ENCODE measurements around the gene ZBED6.
"Not testable (repeated sequence)": the region's sequence is repeated elsewhere in the genome, so short reads cannot be mapped to it uniquely, and the experiment has no call there.

ZBED6 gene

GRCh38 chr1:203795441-203796235, at the start of gene ZBED6, which contains the start of gene ZC3H11A:
ZBED6 (plus strand) TSS chr1:203795623; CDS start chr1:203797523, 1,900 bp downstream.
ZC3H11A (plus strand) TSS chr1:203795623; CDS start chr1:203817071, 21,448 bp downstream.
- DNase-seq = peak; percentile 99

GRCh38 chr1:203746281-203746680, 49.1 kb upstream of the ZBED6 start:
- DNase-seq = no peak

GRCh38 chr1:203751051-203751450, 44.4 kb upstream of the ZBED6 start:
- no peak for DNase-seq

- DNase-seq = not testable (repeated sequence)
Measured at GRCh38 chr1:203751618-203752361, 43.6 kb upstream of the ZBED6 start.

GRCh38 chr1:203754455-203754864, 41.0 kb upstream of the ZBED6 start:
- DNase-seq = no peak

GRCh38 chr1:203756036-203756435, 39.4 kb upstream of the ZBED6 start:
- DNase-seq = no peak

GRCh38 chr1:203758749-203759148, 36.7 kb upstream of the ZBED6 start:
- not testable (repeated sequence) for DNase-seq

GRCh38 chr1:203760506-203760905, 34.9 kb upstream of the ZBED6 start:
- DNase-seq = no peak

- DNase-seq = not testable (repeated sequence)
Measured at GRCh38 chr1:203761958-203762357, 33.5 kb upstream of the ZBED6 start.

GRCh38 chr1:203763505-203763904, 31.9 kb upstream of the ZBED6 start:
- DNase-seq = no peak

GRCh38 chr1:203764105-203765028, 31.1 kb upstream of the ZBED6 start:
- no peak for DNase-seq

- DNase-seq = no peak
Measured at GRCh38 chr1:203765029-203765837, 30.2 kb upstream of the ZBED6 start, which contains the start of gene LAX1. LAX1 (plus strand) TSS chr1:203765183; CDS start chr1:203765566, 383 bp downstream.

- no peak for DNase-seq
Measured at GRCh38 chr1:203768256-203768655, 27.2 kb upstream of the ZBED6 start.

- peak; percentile 97 for DNase-seq
Measured at GRCh38 chr1:203769505-203770343, 25.7 kb upstream of the ZBED6 start.

GRCh38 chr1:203771901-203772301, 23.5 kb upstream of the ZBED6 start:
- no peak for DNase-seq

GRCh38 chr1:203772836-203773235, 22.6 kb upstream of the ZBED6 start:
- no peak for DNase-seq

GRCh38 chr1:203776636-203777035, 18.8 kb upstream of the ZBED6 start:
- DNase-seq = no peak

GRCh38 chr1:203777596-203777995, 17.8 kb upstream of the ZBED6 start:
- no peak for DNase-seq

GRCh38 chr1:203778146-203778545, 17.3 kb upstream of the ZBED6 start:
- no peak for DNase-seq

- no peak for DNase-seq
Measured at GRCh38 chr1:203778789-203779188, 16.6 kb upstream of the ZBED6 start.

GRCh38 chr1:203781962-203782361, 13.5 kb upstream of the ZBED6 start:
- DNase-seq = no peak
